GM13977 (cell line): ENCODE measurements around the gene SNX8.

Experiments used
- DNase-seq: peaks from one replicate; pipeline ENCODE4 v3.0.0; 2012; ENCODE audit warnings: low spot score
- CTCF ChIP-seq: IDR thresholded peaks from 2 replicates; pipeline ENCODE4 v1.5.1; 2012; ENCODE audit warnings: mild to moderate bottlenecking, control low read depth; ENCODE audit not compliant: insufficient read depth; ENCODE audit errors: extremely low read depth, missing control alignments
- in situ Hi-C: fragments of 300-500 bp; cut with MboI; formaldehyde crosslinking; loops from one replicate; pipeline ENCODE4 v1.12.0; 2022; ENCODE audit warnings: low sequenced_read_pairs, low pct_unique_long_range_greater_than_20kb, mixed read lengths, inconsistent platforms; ENCODE audit not compliant: unreplicated experiment

SNX8 gene

DNA sequence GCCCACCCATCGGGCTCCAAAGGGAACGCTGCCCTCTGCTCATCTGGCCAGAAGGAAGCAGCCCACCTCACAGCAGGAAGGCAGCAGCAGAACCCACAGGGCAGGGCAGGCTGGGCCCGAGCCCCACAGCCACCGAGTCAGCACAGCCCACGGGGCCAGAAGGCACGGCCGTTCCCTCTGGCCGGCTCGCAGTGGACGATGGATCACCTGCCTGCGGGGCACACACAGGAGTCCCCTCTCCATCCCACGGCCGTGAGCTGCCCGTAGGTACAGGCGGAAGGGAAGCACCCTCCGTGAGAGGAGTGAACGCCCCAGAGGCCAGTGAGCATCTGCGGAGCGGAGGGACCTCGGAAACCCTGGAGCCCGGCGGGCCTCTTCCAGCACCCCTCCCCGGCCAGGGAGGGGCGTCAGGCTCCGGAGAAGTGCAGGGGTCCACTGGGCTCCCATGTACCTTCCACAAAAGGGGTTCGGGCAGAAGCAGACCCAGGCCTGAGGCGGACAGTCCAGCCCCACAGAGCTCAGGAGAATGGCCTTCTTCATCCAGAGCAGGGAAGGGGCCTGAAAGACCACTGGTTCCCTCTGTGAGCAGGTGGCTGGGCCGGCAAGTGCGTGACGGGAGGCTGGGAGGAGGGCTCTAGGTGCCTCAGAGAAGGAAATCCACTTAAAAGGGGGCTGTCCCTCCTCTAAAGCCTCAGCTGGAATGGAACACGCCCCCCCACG lies 60.6 kb downstream of the SNX8 start:
- in situ Hi-C loops: no loop called here
- TF ChIP-seq CTCF: no peak
- DNase-seq: no peak

DNA sequence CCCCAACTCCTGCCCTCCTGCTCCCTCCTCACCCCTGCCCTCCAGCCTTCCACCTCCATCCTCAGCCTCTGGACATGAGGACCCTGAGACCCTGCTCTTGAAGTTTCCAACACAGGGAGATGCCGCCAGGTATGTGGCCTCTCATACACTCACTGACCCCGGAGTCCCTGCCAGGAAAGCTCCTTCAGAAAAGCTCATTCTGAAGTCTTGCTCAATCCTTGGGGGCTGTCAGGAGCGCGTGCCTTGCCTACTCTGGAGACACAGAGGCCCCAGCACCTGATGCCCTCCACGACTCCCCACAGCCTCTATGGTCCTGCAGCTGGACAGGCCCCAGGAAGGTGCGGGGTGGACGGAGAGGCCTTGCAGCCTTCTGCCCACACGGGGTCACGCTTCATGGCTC lies 61.2 kb downstream of the SNX8 start:
- TF ChIP-seq CTCF: no peak
- in situ Hi-C loops: no loop called here
- DNase-seq: no peak

GRCh38 chr7:2251841-2252771 lies 62.1 kb downstream of the SNX8 start:
- in situ Hi-C loops: no loop called here
- DNase-seq: no peak
- no peak for TF ChIP-seq CTCF

- no peak for TF ChIP-seq CTCF
- in situ Hi-C loops: no loop called here
- DNase-seq: no peak
Observed at GRCh38 chr7:2251381-2251780, 62.9 kb downstream of the SNX8 start.

DNA sequence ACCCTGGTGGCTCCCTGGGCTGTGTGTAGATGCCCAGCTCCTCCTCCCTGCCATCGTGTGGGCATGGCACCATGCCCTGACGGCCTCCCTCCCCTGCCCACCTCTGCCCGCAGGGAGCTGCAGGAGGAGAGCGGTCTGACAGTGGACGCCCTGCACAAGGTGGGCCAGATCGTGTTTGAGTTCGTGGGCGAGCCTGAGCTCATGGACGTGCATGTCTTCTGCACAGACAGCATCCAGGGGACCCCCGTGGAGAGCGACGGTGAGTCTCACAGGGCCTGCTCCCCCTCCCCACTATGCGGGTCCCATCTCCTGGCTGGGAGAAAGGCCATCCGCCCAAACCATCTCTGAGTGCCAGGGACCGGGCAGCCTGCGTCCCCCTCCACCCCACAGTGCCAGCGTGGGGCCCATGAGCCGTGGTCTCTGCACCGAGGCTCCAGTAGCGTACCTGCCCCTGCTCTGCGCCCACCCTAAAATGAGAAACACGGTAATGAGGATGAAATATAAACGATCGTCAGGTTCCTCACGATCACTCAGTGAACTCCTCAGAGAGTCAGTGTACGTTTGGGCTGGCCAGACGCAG lies 64.4 kb downstream of the SNX8 start:
- in situ Hi-C loops: no loop called here
- TF ChIP-seq CTCF: no peak
- no peak for DNase-seq

GRCh38 chr7:2248984-2249694 lies 65.1 kb downstream of the SNX8 start:
- DNase-seq: no peak
- in situ Hi-C loops: no loop called here
- peak; percentile 5 for TF ChIP-seq CTCF
